IPS-NIHi7 (cell line): ENCODE data around the gene LSP1.
"Not testable (repeated sequence)": the region's sequence is repeated elsewhere in the genome, so short reads cannot be mapped to it uniquely, and the experiment has no call there.

Source experiments
- DNase-seq: peaks from one replicate; pipeline ENCODE4 v3.0.0; 2012; ENCODE audit warnings: mixed read lengths; ENCODE audit errors: extremely low spot score

The LSP1 gene, protein sequence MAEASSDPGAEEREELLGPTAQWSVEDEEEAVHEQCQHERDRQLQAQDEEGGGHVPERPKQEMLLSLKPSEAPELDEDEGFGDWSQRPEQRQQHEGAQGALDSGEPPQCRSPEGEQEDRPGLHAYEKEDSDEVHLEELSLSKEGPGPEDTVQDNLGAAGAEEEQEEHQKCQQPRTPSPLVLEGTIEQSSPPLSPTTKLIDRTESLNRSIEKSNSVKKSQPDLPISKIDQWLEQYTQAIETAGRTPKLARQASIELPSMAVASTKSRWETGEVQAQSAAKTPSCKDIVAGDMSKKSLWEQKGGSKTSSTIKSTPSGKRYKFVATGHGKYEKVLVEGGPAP

DNA sequence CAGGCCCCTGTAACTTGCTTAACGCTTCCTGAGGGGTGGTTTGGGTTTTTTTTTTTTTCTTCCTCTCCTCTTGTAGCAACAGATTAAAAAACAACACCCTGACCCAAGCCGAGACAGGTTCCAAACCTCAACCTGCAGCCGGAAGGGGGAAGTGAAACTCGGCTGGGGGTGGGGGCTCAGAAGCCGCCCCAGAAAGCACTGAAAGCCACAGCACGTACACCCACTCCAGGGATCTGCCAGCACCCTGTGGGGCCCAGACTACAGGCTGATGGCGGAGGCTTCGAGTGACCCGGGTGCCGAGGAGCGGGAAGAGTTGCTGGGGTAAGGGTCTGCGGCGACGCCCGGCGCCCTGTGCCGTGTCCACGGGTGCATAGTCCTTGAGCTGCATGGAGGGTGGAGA lies at the start of gene LSP1:
TSS of gene LSP1 (plus strand) at position 208 of the 400 bp plus-strand sequence. CDS start at position 269, 61 bp downstream.
- DNase-seq: no peak

DNA sequence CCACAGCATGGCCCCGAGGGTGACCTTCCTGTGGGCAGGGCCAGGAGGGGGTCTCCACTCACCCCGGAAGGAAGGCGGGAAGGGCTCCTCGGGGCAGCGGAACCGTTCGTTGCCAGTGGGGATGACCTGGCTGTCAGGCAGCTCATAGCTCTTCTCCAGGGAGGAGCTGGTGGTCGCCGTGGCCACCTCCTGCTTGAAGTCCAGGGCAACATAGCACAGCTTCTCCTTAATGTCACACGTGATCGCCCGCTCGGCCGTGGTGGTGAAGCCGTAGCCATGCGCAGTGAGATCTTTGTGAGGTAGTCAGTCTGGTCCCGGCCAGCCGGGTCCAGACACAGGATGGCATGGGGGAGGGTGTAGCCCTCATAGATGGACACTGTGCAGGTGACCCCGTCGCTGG lies 49.6 kb upstream of the LSP1 start:
- no peak for DNase-seq

DNA sequence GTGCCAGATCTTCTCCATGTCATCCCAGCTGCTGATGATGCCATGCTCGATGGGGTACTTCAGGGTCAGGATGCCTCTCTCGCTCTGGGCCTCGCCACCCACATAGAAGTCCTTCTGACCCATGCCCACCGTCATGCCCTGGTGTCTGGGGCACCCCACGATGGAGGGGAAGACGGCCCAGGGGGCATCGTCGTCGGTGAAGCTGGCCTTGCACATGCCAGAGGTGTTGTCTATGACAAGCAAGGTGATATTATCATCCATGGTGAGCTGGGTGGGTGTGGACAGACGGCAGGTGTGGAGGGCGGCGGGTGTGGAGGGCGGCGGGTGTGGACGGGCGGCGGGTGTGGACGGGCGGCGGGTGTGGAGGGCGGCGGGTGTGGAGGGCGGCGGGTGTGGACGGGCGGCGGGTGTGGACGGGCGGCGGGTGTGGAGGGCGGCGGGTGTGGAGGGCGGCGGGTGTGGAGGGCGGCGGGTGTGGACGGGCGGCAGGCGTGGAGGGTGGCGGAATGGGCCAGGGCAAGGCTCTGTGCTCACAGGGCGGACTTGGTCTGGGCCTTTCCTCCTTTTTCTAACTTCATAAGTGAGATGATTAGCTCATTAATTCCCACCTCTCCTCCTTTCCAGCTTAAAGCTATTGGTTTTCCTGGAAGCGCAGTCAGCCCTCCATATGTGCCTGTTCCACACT lies 48.9 kb upstream of the LSP1 start:
- not testable (repeated sequence) for DNase-seq

DNA sequence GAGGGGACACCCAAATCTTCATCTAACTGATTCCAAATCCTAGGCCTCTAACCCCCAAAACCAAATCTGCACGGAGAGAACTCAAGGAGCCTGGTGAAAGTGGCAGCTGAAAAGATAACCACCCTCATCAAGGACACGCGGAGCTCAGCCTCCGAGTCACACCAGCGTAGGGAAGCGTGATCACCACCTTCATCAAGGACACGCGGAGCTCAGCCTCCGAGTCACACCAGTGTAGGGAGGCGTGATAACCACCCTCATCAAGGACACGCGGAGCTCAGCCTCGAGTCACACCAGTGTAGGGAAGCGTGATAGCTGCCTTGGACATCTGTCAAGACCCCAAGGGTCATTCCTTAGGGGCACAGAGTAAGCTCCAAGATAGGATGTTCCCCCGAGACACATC lies 47.4 kb upstream of the LSP1 start:
- no peak for DNase-seq

DNA sequence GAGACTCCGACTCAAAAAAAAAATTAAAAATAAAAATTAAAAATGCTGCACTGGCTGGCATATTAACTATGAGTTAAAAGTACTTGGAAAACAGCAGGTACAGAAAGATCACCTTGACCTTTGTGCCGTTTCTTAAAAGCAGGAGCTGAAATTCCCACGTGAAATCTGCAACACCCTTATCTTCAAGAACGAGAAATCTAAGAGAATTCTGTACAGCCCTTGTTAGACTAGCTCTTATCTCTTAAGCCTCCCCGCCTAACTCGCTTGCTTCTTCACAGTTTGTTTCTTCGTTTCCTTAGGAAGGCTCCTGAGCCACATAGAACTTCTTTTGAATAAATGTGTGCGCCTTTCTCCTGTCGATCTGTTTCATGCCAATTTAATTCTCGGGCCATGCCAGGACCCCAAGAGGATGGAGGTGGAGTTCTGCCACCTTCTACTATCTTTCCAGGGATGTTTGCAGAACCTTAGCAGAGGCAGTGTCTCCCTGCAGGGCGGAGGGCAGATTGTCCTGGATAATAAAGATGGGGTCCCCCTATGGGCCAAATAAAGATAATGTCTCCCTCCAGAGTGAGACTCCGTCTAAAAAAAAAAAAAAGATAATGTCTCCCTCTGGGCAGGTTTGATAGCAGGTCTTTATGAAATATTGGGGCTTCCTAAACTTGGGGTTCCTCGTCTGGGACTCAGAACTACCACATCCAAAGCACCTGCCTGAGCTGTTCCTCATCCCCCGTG lies 45.5 kb upstream of the LSP1 start:
- DNase-seq: no peak

DNA sequence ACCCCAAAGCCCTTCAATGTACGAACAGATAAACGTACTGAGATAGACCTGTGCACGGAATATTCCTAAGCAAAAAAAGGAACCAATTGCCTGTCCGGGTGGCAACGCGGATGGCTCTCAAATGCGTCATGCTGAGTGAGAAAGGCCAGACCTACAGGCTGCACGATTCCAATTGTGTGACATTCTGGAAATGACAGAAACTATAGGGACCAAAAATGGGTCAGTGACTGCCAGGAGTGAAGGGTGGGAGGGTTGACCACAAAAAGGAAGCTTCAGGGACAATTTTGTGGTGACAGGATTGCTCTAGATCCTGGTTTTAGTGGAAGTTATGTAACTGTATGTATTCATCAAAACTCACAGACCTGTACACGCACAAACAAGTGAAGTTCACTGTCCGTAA lies 42.1 kb upstream of the LSP1 start:
- DNase-seq: no peak

DNA sequence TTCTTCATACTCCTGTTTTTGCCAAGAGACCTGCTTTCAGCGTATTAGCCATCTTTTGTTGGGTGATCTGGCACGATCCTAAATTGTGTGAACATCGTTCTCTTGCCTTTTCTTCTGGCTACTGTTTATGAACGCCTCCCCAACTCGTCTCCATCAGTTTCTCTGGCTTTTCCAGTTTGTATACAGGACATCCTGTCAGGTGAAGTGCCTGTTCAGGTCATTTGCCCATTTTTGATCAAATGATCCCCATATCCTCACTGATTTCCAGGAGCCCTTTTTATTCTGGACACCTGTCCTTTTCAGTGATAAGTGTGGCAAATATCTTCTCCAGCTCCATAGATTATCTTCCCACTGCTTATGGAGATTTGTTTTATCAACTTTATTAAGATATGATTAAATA lies 40.6 kb upstream of the LSP1 start:
- no peak for DNase-seq

DNA sequence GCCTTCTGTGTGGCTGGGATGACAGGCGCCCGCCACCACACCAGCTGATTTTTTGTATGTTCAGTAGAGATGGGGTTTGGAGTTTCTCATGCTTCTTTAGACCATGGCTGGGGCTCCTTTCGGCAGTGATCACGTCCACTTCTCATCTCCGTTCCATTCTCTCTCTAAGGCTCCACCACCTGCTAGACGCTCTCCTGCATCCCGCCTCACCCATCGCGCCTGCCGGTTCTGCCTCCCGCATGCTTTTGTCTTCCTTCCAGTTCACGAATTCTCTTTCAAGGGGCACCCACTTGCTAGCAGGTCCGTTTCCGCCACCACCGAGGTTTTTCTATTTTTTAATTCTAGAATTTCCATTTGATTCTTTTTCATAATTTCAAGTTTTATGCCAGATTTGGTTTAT lies 40.1 kb upstream of the LSP1 start:
- DNase-seq: no peak

DNA sequence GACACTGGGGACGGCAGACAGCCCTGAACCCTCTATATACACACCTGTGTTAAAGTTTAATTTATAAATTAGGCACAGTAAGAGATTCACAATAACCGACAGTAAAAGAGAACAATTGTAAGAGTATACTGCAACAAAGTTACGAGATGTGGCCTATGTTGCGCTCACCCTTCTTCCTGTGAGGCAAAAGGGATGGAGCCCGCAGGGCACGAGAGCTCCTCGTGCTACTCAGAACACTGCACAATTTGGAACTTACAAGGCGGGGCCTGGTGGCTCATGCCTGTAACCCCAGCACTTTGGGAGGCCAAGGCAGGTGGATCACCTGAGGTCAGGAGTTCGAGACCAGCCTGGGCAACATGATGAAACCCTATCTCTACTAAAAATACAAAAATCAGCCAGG lies 39.5 kb upstream of the LSP1 start:
- DNase-seq: not testable (repeated sequence)

DNA sequence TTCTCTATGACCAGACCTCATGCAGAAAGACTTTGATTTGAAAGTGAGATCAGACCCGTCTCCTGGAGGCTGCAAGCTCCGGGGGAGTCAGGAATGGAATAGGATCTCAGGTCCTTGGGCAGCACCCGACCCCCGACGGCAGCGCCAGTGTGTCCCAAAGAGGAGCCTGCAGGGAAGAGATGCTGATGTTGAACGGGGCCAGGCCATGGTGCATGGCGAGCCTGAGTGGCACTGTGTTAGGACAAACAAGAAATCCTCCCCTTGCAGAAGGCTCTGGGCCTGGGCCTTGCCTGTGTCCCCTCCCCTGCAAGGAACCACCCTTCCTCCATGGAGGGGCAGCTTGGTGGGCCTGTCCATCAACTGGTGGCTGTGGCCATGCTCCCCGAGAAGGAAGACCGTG lies 38.2 kb upstream of the LSP1 start:
- DNase-seq: no peak

DNA sequence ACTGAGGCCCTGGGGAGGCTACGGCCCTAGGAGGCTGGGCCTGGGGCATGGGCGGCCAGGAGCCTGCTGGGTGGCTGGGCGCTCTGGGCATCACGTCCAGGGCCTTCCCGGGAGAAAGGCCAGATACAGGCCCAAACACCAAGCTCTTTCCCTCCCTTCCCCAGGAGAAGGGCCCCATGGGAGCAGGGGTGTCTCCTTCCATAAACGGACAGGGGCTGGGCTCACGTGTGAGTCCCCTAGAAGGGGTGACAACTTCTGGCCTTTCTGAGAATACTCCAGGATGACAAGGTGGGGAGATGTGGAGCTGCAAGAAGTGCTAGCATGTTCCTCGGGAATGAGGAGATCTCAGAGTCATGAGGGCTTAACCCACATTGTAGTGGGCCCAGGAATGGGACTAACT lies 37.6 kb upstream of the LSP1 start:
- DNase-seq: no peak

DNA sequence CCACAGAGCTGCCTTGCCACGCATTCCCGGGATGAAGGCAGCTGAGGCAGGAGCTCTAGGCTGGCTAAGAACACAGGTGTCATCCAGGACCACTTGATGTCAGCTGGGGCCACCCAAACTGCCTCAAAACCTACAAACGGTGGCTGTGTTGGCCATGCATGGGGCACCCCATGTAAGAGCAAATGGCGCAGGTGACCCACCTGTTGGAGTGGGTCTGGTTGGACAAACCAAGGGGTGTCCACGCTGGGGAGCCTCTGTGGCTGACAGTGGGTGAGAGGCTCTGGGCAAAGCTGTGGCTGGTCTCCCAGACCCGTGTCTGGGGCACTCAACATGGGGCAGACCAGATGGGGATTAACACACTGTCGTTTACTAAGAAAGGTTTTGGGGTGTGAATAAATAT lies 37.1 kb upstream of the LSP1 start:
- no peak for DNase-seq

DNA sequence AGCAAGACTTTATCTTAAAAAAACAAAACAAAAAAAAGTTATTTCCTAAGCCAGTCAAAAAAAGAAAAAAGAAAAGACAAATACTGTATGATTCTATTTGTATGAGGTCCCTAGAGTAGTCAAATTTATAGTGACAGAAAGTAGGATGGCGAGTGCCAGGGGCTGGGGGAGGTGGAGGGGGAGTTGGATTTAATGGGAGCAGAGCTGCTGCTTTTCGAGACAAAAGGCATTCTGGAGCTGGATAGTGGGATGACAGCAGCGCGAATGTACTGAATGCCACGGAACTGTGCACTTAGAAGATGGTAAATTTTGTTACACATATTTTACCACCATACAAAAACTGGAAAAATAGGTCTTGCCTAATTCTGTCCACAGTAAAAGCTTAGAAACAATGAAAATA lies 35.9 kb upstream of the LSP1 start:
- DNase-seq: no peak

DNA sequence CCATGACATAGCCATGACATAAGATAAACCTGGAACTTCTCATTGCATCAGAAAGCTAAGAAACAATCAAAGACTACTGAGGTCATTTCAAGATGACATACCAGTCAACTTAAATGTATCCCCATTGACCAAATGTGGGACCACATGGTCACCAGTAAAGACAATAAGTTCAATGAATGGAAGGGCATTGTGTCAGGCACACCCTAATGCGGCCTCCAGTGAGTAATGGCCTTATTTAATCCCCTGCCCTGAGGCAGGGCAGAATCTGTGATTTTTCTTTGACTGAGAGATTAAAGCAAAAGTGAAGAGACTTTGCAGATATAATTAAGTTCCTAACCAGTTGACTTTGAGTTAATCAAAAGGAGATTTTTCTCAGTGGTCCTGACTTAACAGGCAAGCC lies 35.4 kb upstream of the LSP1 start:
- no peak for DNase-seq

DNA sequence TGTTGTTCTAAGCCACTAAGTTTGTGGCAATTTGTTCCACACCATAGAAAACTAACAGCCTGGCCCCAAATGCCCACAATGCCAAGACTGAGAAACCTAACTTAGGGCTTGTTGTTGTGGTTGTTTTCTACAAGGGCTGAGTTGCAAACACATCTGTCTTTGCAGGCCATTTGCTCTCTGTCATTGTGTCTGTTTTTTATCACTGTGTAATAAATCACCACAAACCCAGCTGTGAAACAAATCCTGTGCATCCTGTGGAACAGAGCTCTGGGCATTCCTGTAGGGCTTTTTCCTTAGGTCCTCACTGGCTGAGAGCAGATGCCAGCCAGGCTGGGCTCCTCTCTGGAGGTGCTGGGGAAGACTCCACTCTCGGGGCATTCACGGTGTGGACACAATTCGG lies 33.8 kb upstream of the LSP1 start:
- DNase-seq: no peak

DNA sequence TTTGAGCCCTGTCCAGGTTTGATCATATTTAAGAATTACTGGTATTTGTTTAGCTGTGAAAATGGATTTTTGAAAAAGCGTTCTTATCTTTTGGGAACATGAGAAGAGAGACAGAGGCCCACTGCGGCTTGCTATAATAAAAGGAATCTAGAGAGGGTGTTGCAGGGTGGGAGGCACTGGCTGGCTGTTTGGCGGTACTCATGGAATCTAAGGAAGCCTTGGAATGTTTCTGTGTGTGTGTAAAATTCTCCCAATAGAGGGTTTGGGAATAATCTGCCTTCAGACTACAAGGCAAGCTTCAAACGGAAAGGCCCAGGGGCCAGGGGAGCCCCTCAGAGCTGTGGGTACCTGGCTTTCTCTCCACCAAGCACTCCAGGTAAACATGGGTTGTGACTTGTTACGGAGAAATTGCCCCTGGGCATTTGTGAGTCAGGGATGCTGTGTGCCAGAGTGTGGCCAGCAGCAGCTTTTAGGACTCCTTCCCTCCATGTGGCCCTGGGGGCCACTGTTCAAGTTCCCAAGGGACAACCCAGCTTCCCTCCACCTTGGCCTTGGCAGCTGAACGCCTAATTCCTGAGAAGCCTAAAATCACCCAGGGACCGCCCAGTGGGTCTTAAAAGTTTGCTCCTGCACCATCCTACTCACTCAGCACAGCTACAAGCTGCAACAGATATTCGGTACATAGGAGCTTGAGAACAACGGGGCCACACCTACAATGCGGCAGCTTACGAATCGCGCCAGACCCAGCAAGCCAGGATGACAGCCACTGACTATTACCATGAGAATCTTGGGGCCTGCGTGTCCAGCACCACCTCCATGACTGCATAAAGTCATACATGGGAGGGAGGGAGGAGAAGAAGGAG lies 32.2 kb upstream of the LSP1 start:
- DNase-seq: no peak

DNA sequence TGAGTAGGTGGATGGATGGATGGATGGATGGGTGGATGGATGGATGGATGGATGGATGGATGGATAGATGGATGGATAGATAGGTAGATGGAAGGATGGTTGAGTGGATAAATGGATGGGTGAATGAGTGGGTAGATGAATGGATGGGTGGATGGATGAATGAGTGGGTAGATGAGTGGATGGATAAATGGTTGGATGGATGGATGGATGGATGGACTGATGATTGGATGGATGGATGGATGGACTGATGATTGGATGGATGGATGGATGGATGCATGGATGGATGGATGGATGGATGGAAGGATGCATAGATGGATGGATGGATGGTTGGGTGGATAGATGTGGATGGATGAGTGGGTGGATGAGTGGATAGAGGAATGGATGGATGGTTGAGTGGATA lies 31.3 kb upstream of the LSP1 start:
- DNase-seq: no peak

DNA sequence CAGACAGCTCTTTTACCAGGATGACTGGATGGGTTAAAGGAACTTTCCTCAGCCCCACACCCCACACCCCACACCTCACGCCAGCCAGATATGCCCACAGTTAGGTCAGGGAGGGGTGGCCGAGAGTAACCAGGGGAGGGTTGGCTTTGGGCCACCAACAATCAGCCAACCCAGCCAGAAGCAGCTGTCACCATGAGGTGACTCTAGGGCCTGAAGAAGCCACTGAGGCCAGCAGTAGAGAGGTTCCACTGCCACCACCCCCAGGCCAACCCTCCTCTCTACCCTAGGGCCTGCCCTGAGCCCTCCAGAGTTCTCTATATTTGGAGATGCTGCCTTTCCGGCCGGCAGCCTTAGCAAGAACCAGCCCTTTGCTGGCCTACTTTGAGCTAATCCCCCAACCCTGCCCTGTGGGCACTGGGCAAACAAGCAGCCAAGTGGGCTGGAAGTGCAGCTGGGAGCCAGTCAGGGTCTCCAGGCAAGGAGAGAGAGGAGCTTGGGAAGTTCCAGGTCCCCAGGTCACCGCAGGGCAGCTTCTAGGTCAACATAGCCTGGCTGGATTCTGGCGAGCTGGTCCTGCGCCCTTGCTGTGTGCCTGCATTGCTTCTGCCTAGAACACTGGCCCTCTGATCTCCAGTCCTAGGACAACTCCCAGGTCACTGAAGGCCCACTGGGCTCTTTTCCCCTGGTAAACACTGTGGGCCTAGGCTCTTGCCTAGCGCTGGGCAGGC lies 30.1 kb upstream of the LSP1 start:
- DNase-seq: no peak

DNA sequence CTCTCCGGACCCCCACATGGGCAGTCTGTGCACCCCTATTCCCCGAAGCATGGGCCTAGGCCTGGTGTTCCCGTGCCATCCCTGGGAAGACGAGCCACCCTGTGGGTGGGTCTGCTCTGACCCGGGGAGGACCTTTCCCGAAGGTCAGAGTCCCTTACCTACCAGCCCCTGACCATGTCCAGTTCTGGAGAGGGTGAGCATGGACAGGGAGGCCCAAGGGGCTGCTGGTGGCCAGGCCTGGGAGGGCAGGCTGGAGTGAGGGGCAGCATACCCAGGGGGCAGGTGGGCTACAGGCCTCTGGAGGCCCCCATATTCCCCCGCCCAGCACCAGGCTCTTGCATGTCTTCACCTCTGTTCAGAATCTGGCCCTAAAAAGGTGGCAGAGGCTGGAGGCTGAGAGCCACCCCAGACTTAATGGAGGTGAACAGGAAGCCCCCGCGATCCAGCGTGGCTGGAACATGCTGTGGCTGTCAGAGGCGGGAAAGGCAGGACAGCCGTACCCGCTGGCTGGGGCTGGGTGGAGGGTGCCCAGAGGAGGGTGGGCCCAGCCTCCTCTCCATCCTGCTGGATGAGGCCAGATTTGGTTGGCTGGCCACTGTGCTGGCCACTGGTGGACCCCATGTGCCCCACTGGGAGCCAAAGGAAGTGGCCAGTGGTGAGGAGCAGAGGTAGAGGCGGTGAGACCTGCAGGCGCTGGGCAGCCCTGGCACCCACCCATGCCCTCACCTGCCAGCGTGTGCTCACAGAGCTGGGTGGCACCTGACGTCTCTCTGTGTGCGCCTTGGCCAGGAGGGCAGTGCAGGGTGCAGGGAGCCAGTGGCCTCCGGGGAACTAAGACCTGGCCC lies 29.3 kb upstream of the LSP1 start:
- DNase-seq: no peak
